Measurements from ENCODE around the gene C1QTNF5. TPM values are rescaled to one million over a fixed set of nuclear protein-coding genes. Genes with fewer than 3 reads are reported as not detected.

Gene C1QTNF5
- total RNA-seq, 1 experiment from 2014 or later = not detected

- Histone ChIP-seq H3K9me2 (ENCODE audit: insufficient read depth) (no peaks in the 10 kb centered on the region), H3K36me3 (ENCODE audit: control insufficient read depth in 1 of 2, insufficient read depth in 2 of 2, low read length in 2 of 2) (peaks cover 0 to 8% of the 10 kb centered on the region in 2 experiments; a peak in 3 of 4 replicates), H3K27me3 (ENCODE audit: insufficient read depth, low read length) (no peaks in the 10 kb centered on the region), H4K20me1 (ENCODE audit: insufficient read depth) (no peaks in the 10 kb centered on the region), H3K4me1 (ENCODE audit: control insufficient read depth in 1 of 2, insufficient read depth in 2 of 2, low read length in 2 of 2) (peaks cover 16 to 37% of the 10 kb centered on the region in 2 experiments), H3K4me3 (replicated peaks in 1 of 2; ENCODE audit: low read depth in 1 of 2, low read length in 2 of 2) (peak overlapping the region; percentile 63 to 75), H3K9ac (ENCODE audit: low read length) (peak overlapping the region; percentile 71), H3K4me2 (ENCODE audit: low read length) (peak overlapping the region; percentile 99), H3K9me3 (ENCODE audit: control insufficient read depth in 1 of 2, insufficient read depth in 1 of 2, low read depth in 1 of 2, low read length in 2 of 2) (no peaks in the 10 kb centered on the region), H3K79me2 (ENCODE audit: insufficient read depth, low read length) (no peaks in the 10 kb centered on the region; the same call in 1 of the 2 replicates), H2AFZ (ENCODE audit: low read depth, low read length, poor library complexity, severe bottlenecking) (peak overlapping the region; percentile 17), H3K27ac (ENCODE audit: low read depth, low read length) (peak overlapping the region; percentile 66)
- ChIA-PET POLR2A (no interaction called here), CTCF (interaction anchor here (1.4 kb wide), 1 partner anchor 23 kb away, joined by 4 read pairs; no protein-coding TSS in a partner anchor), RAD21 (ENCODE audit: low non-redundant PET in 1 of 2, low total read pairs in 2 of 2, uncharacterized antibody in 2 of 2, unreplicated experiment in 2 of 2) (no interaction called here)
- TF ChIP-seq SP1 (IDR thresholded peaks at IDR 0.05; ENCODE audit: low read depth) (no peak), EZH2 (IDR thresholded peaks at IDR 0.05) (no peak), POLR2AphosphoS5 (IDR thresholded peaks at IDR 0.05; ENCODE audit: low read depth, low read length) (peak; percentile 49; the same call in 1 of the 2 replicates), CBX3 (IDR thresholded peaks at IDR 0.05; ENCODE audit: low read depth) (no peak), POLR2A (IDR thresholded peaks at IDR 0.05; ENCODE audit: borderline replicate concordance, extremely low read depth, insufficient read depth, insufficient read length) (no peak), SIN3A (IDR thresholded peaks at IDR 0.05; ENCODE audit: low read depth) (no peak), YY1 (IDR thresholded peaks at IDR 0.05; ENCODE audit: extremely low read depth, insufficient replicate concordance, low read depth, low read length) (peak; percentile 20)
- TF ChIP-seq, protein P1, sequence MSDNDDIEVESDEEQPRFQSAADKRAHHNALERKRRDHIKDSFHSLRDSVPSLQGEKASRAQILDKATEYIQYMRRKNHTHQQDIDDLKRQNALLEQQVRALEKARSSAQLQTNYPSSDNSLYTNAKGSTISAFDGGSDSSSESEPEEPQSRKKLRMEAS (IDR thresholded peaks at IDR 0.05) = peak; percentile 80
- TF ChIP-seq, protein P2, sequence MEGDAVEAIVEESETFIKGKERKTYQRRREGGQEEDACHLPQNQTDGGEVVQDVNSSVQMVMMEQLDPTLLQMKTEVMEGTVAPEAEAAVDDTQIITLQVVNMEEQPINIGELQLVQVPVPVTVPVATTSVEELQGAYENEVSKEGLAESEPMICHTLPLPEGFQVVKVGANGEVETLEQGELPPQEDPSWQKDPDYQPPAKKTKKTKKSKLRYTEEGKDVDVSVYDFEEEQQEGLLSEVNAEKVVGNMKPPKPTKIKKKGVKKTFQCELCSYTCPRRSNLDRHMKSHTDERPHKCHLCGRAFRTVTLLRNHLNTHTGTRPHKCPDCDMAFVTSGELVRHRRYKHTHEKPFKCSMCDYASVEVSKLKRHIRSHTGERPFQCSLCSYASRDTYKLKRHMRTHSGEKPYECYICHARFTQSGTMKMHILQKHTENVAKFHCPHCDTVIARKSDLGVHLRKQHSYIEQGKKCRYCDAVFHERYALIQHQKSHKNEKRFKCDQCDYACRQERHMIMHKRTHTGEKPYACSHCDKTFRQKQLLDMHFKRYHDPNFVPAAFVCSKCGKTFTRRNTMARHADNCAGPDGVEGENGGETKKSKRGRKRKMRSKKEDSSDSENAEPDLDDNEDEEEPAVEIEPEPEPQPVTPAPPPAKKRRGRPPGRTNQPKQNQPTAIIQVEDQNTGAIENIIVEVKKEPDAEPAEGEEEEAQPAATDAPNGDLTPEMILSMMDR (IDR thresholded peaks at IDR 0.05 in 2 of 3, conservative IDR thresholded peaks at IDR 0.05 in 1 of 3; ENCODE audit: borderline replicate concordance in 1 of 3, insufficient read depth in 1 of 3, low read depth in 2 of 3, low read length in 2 of 3) = peak in 2 of 3 experiments; percentile 15 to 29; a peak in 2 of 6 replicates
- BruUV-seq (replicated peaks) = no TSS peak
- peak; percentile 74 for ATAC-seq
- DNase-seq (ENCODE audit: low read depth, low spot score) = no peak
- intact Hi-C loops (cut with micrococcal nuclease) = no loop called here
Measured at GRCh38 chr11:119315131-119316015, 25.3 kb downstream of the C1QTNF5 start.
